H1 (cell line): ENCODE results near the gene PRCP. TPM values are rescaled to one million over a fixed set of nuclear protein-coding genes. Genes with fewer than 3 reads are reported as not detected.

Source experiments
- CTCF ChIA-PET: fragments of 300-600 bp; sonication (Branson Sonifier 250); formaldehyde crosslinking; loops from one replicate; lab custom pipeline; 2021; ENCODE audit not compliant: partially characterized antibody; lab: Charles Lee
- POLR2A ChIA-PET: fragments of 300-600 bp; sonication (Branson Sonifier 250); formaldehyde crosslinking; loops from one replicate; lab custom pipeline; 2021; ENCODE audit warnings: inconsistent platforms; ENCODE audit not compliant: partially characterized antibody; lab: Charles Lee
- DNase-seq, 2 experiments: peaks; one replicate each; pipeline versions ENCODE4 v3.0.0 to v3.0.0-alpha.2; 2010 to 2022; ENCODE audit warnings: low spot score in 2 of 2, low read depth in 1 of 2, mixed read lengths in 1 of 2
- FAIRE-seq: peaks from 2 replicates; lab custom pipeline; 2011; peaks lifted over from hg19 to GRCh38; lab: Jason Lieb, UNC
- H2AFZ ChIP-seq: 2 replicates; pipeline ENCODE4 v1.8.1; 2012; ENCODE audit warnings: low read length, inconsistent platforms
- H2AK5ac ChIP-seq: 2 replicates; pipeline ENCODE4 v1.6.1; 2013; ENCODE audit warnings: low read depth, low read length
- H2BK120ac ChIP-seq: replicated peaks from 2 replicates; pipeline ENCODE3; 2013; ENCODE audit warnings: low read depth, low read length, inconsistent platforms
- H2BK12ac ChIP-seq: 2 replicates; pipeline ENCODE4 v1.6.1; 2013; ENCODE audit warnings: low read depth, low read length
- H2BK15ac ChIP-seq: 2 replicates; pipeline ENCODE4 v1.6.1; 2013; ENCODE audit warnings: low read length
- H2BK20ac ChIP-seq: 2 replicates; pipeline ENCODE4 v1.6.1; 2013; ENCODE audit warnings: low read length
- H2BK5ac ChIP-seq: 2 replicates; pipeline ENCODE4 v1.6.1; 2013; ENCODE audit warnings: low read depth, low read length
- H3K14ac ChIP-seq: 2 replicates; pipeline ENCODE4 v1.6.1; 2013; ENCODE audit warnings: inconsistent platforms; ENCODE audit not compliant: insufficient read length
- H3K18ac ChIP-seq: 2 replicates; pipeline ENCODE4 v1.6.1; 2013; ENCODE audit warnings: low read length; ENCODE audit errors: extremely low read depth
- H3K23ac ChIP-seq: 2 replicates; pipeline ENCODE4 v1.6.1; 2013; ENCODE audit warnings: inconsistent platforms; ENCODE audit not compliant: insufficient read length
- H3K23me2 ChIP-seq: 2 replicates; pipeline ENCODE4 v1.6.1; 2013; ENCODE audit warnings: low read depth, low read length
- H3K27ac ChIP-seq: 2 replicates; pipeline ENCODE4 v1.6.1; 2011; ENCODE audit warnings: low read depth, low read length, inconsistent platforms
- H3K27me3 ChIP-seq, 4 experiments: replicated peaks in 1 of 4; 1 replicate in 1 of 4; 2 replicates in 3 of 4; pipeline versions ENCODE4 v1.6.1 to v1.8.1; 2011 to 2013; ENCODE audit warnings: low read length in 3 of 4, mild to moderate bottlenecking in 3 of 4, inconsistent platforms in 2 of 4, mixed read lengths in 2 of 4, moderate library complexity in 1 of 4; ENCODE audit not compliant: control insufficient read depth in 3 of 4, insufficient read depth in 3 of 4; ENCODE audit errors: extremely low read depth in 1 of 4
- H3K36me3 ChIP-seq, 4 experiments: 2 replicates each; pipeline versions ENCODE4 v1.6.1 to v1.8.1; 2011 to 2013; ENCODE audit warnings: mild to moderate bottlenecking in 4 of 4, low read length in 3 of 4, moderate library complexity in 2 of 4, control low read depth in 1 of 4, inconsistent platforms in 1 of 4; ENCODE audit not compliant: insufficient read depth in 4 of 4, control insufficient read depth in 2 of 4
- H3K4ac ChIP-seq: replicated peaks from 2 replicates; pipeline ENCODE3; 2013; ENCODE audit warnings: low read length, low read depth, mixed read lengths, inconsistent platforms; ENCODE audit not compliant: insufficient read length
- H3K4me1 ChIP-seq, 4 experiments: replicated peaks in 1 of 4; 1 replicate in 1 of 4; 2 replicates in 3 of 4; pipeline versions ENCODE4 v1.6.1 to v1.8.1; 2011 to 2013; ENCODE audit warnings: low read length in 3 of 4, inconsistent platforms in 2 of 4, mixed read lengths in 1 of 4; ENCODE audit not compliant: insufficient read depth in 4 of 4, control insufficient read depth in 3 of 4
- H3K4me2 ChIP-seq, 2 experiments: 2 replicates each; pipeline versions ENCODE4 v1.6.1 to v1.8.1; 2011 to 2013; ENCODE audit warnings: low read depth in 2 of 2, low read length in 2 of 2, control low read depth in 1 of 2, inconsistent platforms in 1 of 2, mild to moderate bottlenecking in 1 of 2; ENCODE audit not compliant: insufficient read depth in 1 of 2
- H3K4me3 ChIP-seq, 4 experiments: fragments of 200-600, 300-600 bp in 1 of 4; sonication (generic), shearing (Covaris generic), sonication (Bioruptor Twin) in 1 of 4; 2 replicates each; pipeline versions ENCODE4 v1.5.1 to v1.8.1; 2011 to 2016; ENCODE audit warnings: low read length in 4 of 4, low read depth in 3 of 4, control low read depth in 2 of 4, inconsistent platforms in 2 of 4, mild to moderate bottlenecking in 2 of 4, mixed read lengths in 1 of 4, moderate library complexity in 1 of 4; ENCODE audit not compliant: insufficient read depth in 2 of 4; ENCODE audit errors: extremely low read depth in 1 of 4
- H3K56ac ChIP-seq: replicated peaks from 2 replicates; pipeline ENCODE3; 2013; ENCODE audit warnings: low read depth, mild to moderate bottlenecking, mixed read lengths, low read length, inconsistent platforms; ENCODE audit not compliant: insufficient read length
- H3K79me1 ChIP-seq: 2 replicates; pipeline ENCODE4 v1.6.1; 2013; ENCODE audit warnings: low read depth, low read length, control low read depth
- H3K79me2 ChIP-seq, 2 experiments: 2 replicates each; pipeline versions ENCODE4 v1.6.1 to v1.8.1; 2012 to 2013; ENCODE audit warnings: low read length in 2 of 2, mild to moderate bottlenecking in 2 of 2, inconsistent platforms in 1 of 2; ENCODE audit not compliant: insufficient read depth in 2 of 2, control insufficient read depth in 1 of 2
- H3K9ac ChIP-seq, 4 experiments: replicated peaks in 1 of 4; 1 replicate in 1 of 4; 2 replicates in 3 of 4; pipeline versions ENCODE4 v1.6.1 to v1.8.1; 2011 to 2013; ENCODE audit warnings: low read depth in 3 of 4, low read length in 3 of 4, control low read depth in 2 of 4, mild to moderate bottlenecking in 2 of 4, moderate library complexity in 2 of 4, inconsistent platforms in 1 of 4; ENCODE audit errors: extremely low read depth in 1 of 4
- H3K9me3 ChIP-seq, 2 experiments: 2 replicates each; pipeline versions ENCODE4 v1.6.1 to v1.8.1; 2012 to 2013; ENCODE audit warnings: mild to moderate bottlenecking in 2 of 2, moderate library complexity in 2 of 2, control low read depth in 1 of 2, inconsistent platforms in 1 of 2, low read depth in 1 of 2, low read length in 1 of 2, mixed read lengths in 1 of 2; ENCODE audit not compliant: insufficient read depth in 2 of 2
- H4K20me1 ChIP-seq, 2 experiments: replicated peaks in 1 of 2; 2 replicates each; pipeline versions ENCODE3 to v1.8.1; 2011 to 2013; ENCODE audit warnings: inconsistent platforms in 2 of 2, low read length in 2 of 2, mild to moderate bottlenecking in 1 of 2; ENCODE audit not compliant: insufficient read depth in 2 of 2, control insufficient read depth in 1 of 2
- H4K5ac ChIP-seq: 2 replicates; pipeline ENCODE4 v1.6.1; 2013; ENCODE audit warnings: low read length, low read depth, mixed read lengths, inconsistent platforms; ENCODE audit not compliant: insufficient read length
- H4K8ac ChIP-seq: 2 replicates; pipeline ENCODE4 v1.8.0; 2013; ENCODE audit warnings: mild to moderate bottlenecking, moderate library complexity, low read length, inconsistent platforms; ENCODE audit not compliant: insufficient read depth; ENCODE audit errors: extremely low read depth
- H4K91ac ChIP-seq: replicated peaks from 2 replicates; pipeline ENCODE3; 2013; ENCODE audit warnings: low read length, mixed read lengths, inconsistent platforms; ENCODE audit not compliant: insufficient read length
- CHD1 ChIP-seq: IDR thresholded peaks from 2 replicates; pipeline ENCODE4 v1.6.1; 2012; ENCODE audit warnings: low read depth, low read length, improper control_type of control experiment
- EGR1 ChIP-seq: IDR thresholded peaks from 2 replicates; pipeline ENCODE4 v1.6.1; 2011; ENCODE audit warnings: low read depth, low read length, borderline replicate concordance
- FOSL1 ChIP-seq: IDR thresholded peaks from 2 replicates; pipeline ENCODE4 v1.6.1; 2011; ENCODE audit warnings: mild to moderate bottlenecking, low read depth, low read length, moderate library complexity; ENCODE audit not compliant: insufficient read depth
- NANOG ChIP-seq: IDR thresholded peaks from 2 replicates; pipeline ENCODE4 v1.6.1; 2011; ENCODE audit warnings: low read length, low read depth, mild to moderate bottlenecking, inconsistent platforms; ENCODE audit not compliant: insufficient read depth, poor library complexity, severe bottlenecking
- RBBP5 ChIP-seq: IDR thresholded peaks from 2 replicates; pipeline ENCODE4 v1.7.1; 2012; ENCODE audit warnings: low read depth, mild to moderate bottlenecking, inconsistent platforms, low read length, moderate library complexity, borderline replicate concordance
- SUZ12 ChIP-seq: fragments of 200-600 bp; sonication (generic); IDR thresholded peaks from 2 replicates; pipeline ENCODE4 v1.6.1; 2012; ENCODE audit warnings: mild to moderate bottlenecking, inconsistent platforms, low read length, moderate library complexity, mixed read lengths
- TAF1 ChIP-seq: IDR thresholded peaks from 2 replicates; pipeline ENCODE4 v1.6.1; 2011; ENCODE audit warnings: mild to moderate bottlenecking, low read depth, low read length
- TBP ChIP-seq: IDR thresholded peaks from 2 replicates; pipeline ENCODE4 v1.6.1; 2011; ENCODE audit warnings: low read depth, low read length, improper control_type of control experiment
- YY1 ChIP-seq: IDR thresholded peaks from 2 replicates; pipeline ENCODE4 v1.6.1; 2011; ENCODE audit warnings: low read depth, mild to moderate bottlenecking, low read length
- WGBS, 2 experiments: shearing (Covaris generic) in 1 of 2; methylation state at CpG; one replicate each; pipeline versions ENCODE4 v1.1.6 to v1.1.7; 2013 to 2015; ENCODE audit warnings: low lambda C conversion rate in 2 of 2, mixed read lengths in 2 of 2, inconsistent platforms in 1 of 2, low coverage in 1 of 2, missing lambda C conversion rate in 1 of 2; ENCODE audit not compliant: insufficient replicate concordance in 2 of 2, insufficient coverage in 1 of 2, insufficient read length in 1 of 2; ENCODE audit errors: extremely low coverage in 1 of 2, missing lambda C conversion rate in 1 of 2; 5-methylcytosine and 5-hydroxymethylcytosine counted together
- polyA plus RNA-seq, 7 experiments: library from polyadenylated mRNA; depleted of rRNA in 3 of 7; stranded (reverse) in 5 of 7; unstranded in 2 of 7; fragments of >200 nt in 5 of 7; fragments of 200-250 nt in 2 of 7; gene quantifications; 1 replicate in 5 of 7; 2 replicates in 1 of 7; 4 replicates in 1 of 7; pipeline versions ENCODE4 v1.2.1 to v1.2.3, GENCODE V29; 2011 to 2013; ENCODE audit warnings: missing spikeins in 2 of 7, mixed read lengths in 2 of 7
- total RNA-seq: library from RNA; stranded (reverse); fragmentation: NEBNext Ultra II Directional; extraction: Animal tissue kit (Norgen Biotek cat#: 25700); gene quantifications from 2 replicates; pipeline ENCODE4 v1.2.1, GENCODE V29; 2021
- TF ChIP-seq, protein P1 (sequence below): IDR thresholded peaks from 2 replicates; pipeline ENCODE4 v1.6.1; 2012; ENCODE audit warnings: inconsistent platforms

The PRCP gene
- total and polyA plus RNA-seq, 2 of the 8 experiments (the other 6 are each of a cell fraction or from before 2014, with no cell fraction given): 63.8 to 84.4 TPM

DNA sequence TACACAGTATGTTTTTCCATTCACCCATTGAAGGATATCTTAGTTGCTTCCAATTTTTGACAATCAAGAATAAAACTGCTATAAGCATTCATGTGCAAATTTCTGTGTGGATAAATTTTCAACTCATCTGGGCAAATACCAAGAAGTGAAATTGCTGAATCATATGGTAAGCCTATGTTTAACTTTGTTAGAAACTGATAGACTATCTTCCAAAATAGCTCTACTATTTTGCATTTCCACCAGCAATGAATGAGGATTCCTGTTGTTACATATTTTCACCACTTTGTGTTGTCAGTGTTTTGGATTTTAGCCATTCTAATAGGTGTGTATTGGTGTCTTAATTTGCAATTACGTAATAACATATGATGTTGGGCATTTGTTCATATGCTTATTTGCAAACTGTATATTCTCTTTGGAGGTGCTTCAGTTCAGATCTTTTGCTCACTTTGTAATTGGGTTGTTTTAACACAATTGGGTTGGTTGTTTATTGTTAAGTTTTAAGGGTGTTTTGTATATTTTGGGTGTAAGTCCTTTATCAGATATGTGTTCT, 117.3 kb downstream of the PRCP start:
- no peak overlapping the region for H3K4me2 ChIP-seq
- H3K27ac ChIP-seq: no peak overlapping the region
- H2AK5ac ChIP-seq: no peak overlapping the region
- no peak overlapping the region for H3K4me3 ChIP-seq
- H2BK15ac ChIP-seq: no peak overlapping the region
- no peak overlapping the region for H3K56ac ChIP-seq
- CTCF ChIA-PET: no interaction called here
- no peaks in the 10 kb centered on the region for H3K79me1 ChIP-seq
- POLR2A ChIA-PET: no interaction called here
- no peak for DNase-seq
- no peak overlapping the region for H3K14ac ChIP-seq
- H4K8ac ChIP-seq: no peak overlapping the region
- H3K36me3 ChIP-seq: no peaks in the 10 kb centered on the region
- H3K23ac ChIP-seq: no peak overlapping the region
- H3K4me1 ChIP-seq: no peaks in the 10 kb centered on the region
- H2BK5ac ChIP-seq: no peak overlapping the region
- no peak overlapping the region for H2AFZ ChIP-seq
- no peak overlapping the region for H2BK120ac ChIP-seq
- no peaks in the 10 kb centered on the region for H4K20me1 ChIP-seq
- no peak overlapping the region for H2BK20ac ChIP-seq
- no peak overlapping the region for H3K9ac ChIP-seq
- H4K91ac ChIP-seq: no peak overlapping the region
- no peaks in the 10 kb centered on the region for H3K23me2 ChIP-seq
- no peak overlapping the region for H2BK12ac ChIP-seq
- TF ChIP-seq NANOG (no peak), TBP (no peak), EGR1 (no peak), TAF1 (no peak), YY1 (no peak), RBBP5 (no peak), FOSL1 (no peak), CHD1 (no peak), SUZ12 (no peak)
- TF ChIP-seq, protein P1, sequence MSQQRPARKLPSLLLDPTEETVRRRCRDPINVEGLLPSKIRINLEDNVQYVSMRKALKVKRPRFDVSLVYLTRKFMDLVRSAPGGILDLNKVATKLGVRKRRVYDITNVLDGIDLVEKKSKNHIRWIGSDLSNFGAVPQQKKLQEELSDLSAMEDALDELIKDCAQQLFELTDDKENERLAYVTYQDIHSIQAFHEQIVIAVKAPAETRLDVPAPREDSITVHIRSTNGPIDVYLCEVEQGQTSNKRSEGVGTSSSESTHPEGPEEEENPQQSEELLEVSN: no peak
- WGBS, 2 experiments: 91% methylated on average over 1 of the region's 1 CpG; no CpG with 5 or more reads in 1 of the 2 experiments
- no peaks in the 10 kb centered on the region for H3K79me2 ChIP-seq
- H3K9me3 ChIP-seq: no peaks in the 10 kb centered on the region
- FAIRE-seq: no peak
- H3K27me3 ChIP-seq: no peaks in the 10 kb centered on the region
- H4K5ac ChIP-seq: no peak overlapping the region
- no peak overlapping the region for H3K18ac ChIP-seq
- H3K4ac ChIP-seq: no peak overlapping the region
